DOHH2 (cell line): ENCODE data around the gene P2RX7.

Experiments used
- H3F3A ChIP-seq: fragments of 200-600 bp; sonication (generic), shearing (Covaris generic); 2 replicates; pipeline ENCODE4 v1.6.0; 2016; ENCODE audit warnings: antibody characterized with exemption, mild to moderate bottlenecking; ENCODE audit not compliant: control insufficient read depth, insufficient read depth
- H3K27ac ChIP-seq: fragments of 200-600 bp; sonication (generic); 2 replicates; pipeline ENCODE4 v1.5.1; 2014; ENCODE audit warnings: low read depth, mild to moderate bottlenecking, low read length, moderate library complexity
- H3K27me3 ChIP-seq: fragments of 200-600 bp; sonication (generic); 2 replicates; pipeline ENCODE4 v1.6.1; 2014; ENCODE audit warnings: mild to moderate bottlenecking, low read length, mixed read lengths; ENCODE audit not compliant: control insufficient read depth
- H3K36me3 ChIP-seq: fragments of 200-600 bp; sonication (generic); 2 replicates; pipeline ENCODE4 v1.6.1; 2014; ENCODE audit warnings: mild to moderate bottlenecking, low read length, moderate library complexity, mixed read lengths; ENCODE audit not compliant: control insufficient read depth
- H3K4me1 ChIP-seq: fragments of 200-600 bp; sonication (generic); 2 replicates; pipeline ENCODE4 v1.6.1; 2014; ENCODE audit warnings: mild to moderate bottlenecking, low read length, mixed read lengths; ENCODE audit not compliant: control insufficient read depth
- H3K4me2 ChIP-seq: fragments of 200-600 bp; sonication (generic); 2 replicates; pipeline ENCODE4 v1.6.0; 2014; ENCODE audit warnings: mild to moderate bottlenecking, low read length, moderate library complexity
- H3K4me3 ChIP-seq: fragments of 200-600 bp; sonication (generic); 2 replicates; pipeline ENCODE4 v1.5.1; 2014; ENCODE audit warnings: mild to moderate bottlenecking, low read length, mixed read lengths
- H3K79me2 ChIP-seq: fragments of 200-600 bp; sonication (generic); 2 replicates; pipeline ENCODE4 v1.6.1; 2014; ENCODE audit warnings: mild to moderate bottlenecking, low read length, mixed read lengths; ENCODE audit not compliant: control insufficient read depth
- H3K9me2 ChIP-seq: fragments of 200-600 bp; sonication (generic); replicated peaks from 2 replicates; pipeline ENCODE4 v1.6.1; 2014; ENCODE audit warnings: mild to moderate bottlenecking, low read length, mixed read lengths; ENCODE audit not compliant: control insufficient read depth
- H3K9me3 ChIP-seq: fragments of 200-600 bp; sonication (generic); 2 replicates; pipeline ENCODE4 v1.6.1; 2014; ENCODE audit warnings: antibody characterized with exemption, low read length, mixed read lengths; ENCODE audit not compliant: control insufficient read depth, insufficient read depth
- H4K20me1 ChIP-seq: fragments of 200-600 bp; sonication (generic); 2 replicates; pipeline ENCODE4 v1.6.0; 2014; ENCODE audit warnings: low read depth, mild to moderate bottlenecking, antibody characterized with exemption, low read length, moderate library complexity; ENCODE audit not compliant: control insufficient read depth, insufficient read depth
- CTCF ChIP-seq: fragments of 200-600 bp; sonication (generic); IDR thresholded peaks from one replicate; pipeline ENCODE4 v1.5.1; 2014; ENCODE audit warnings: antibody characterized with exemption, mild to moderate bottlenecking, low read depth, low read length; ENCODE audit not compliant: poor library complexity, severe bottlenecking
- EZH2phosphoT487 ChIP-seq: fragments of 200-600 bp; sonication (generic); IDR thresholded peaks from 2 replicates; pipeline ENCODE4 v1.6.1; 2017; ENCODE audit warnings: borderline replicate concordance, mild to moderate bottlenecking, antibody characterized with exemption, low read length, moderate library complexity, mixed read lengths

Gene P2RX7

GRCh38 chr12:121114019-121114639 is 18.5 kb upstream of the P2RX7 start:
- H4K20me1 ChIP-seq: no peaks in the 10 kb centered on the region
- no peak overlapping the region for H3K4me2 ChIP-seq
- TF ChIP-seq EZH2phosphoT487 (no peak), CTCF (no peak)

GRCh38 chr12:121114806-121115205 is 17.9 kb upstream of the P2RX7 start:
- Histone ChIP-seq H3K4me1 (no peaks in the 10 kb centered on the region), H3K27ac (no peak overlapping the region), H3F3A (no peaks in the 10 kb centered on the region), H3K79me2 (no peaks in the 10 kb centered on the region), H3K9me3 (no peaks in the 10 kb centered on the region), H3K36me3 (no peaks in the 10 kb centered on the region), H3K4me3 (no peak overlapping the region), H4K20me1 (no peaks in the 10 kb centered on the region), H3K9me2 (no peaks in the 10 kb centered on the region), H3K27me3 (peaks cover 5% of the 10 kb centered on the region), H3K4me2 (no peak overlapping the region)
- TF ChIP-seq CTCF (no peak), EZH2phosphoT487 (no peak)

More at GRCh38 chr12:121114019-121114639, 18.5 kb upstream of the P2RX7 start:
- H3K9me3 ChIP-seq: no peaks in the 10 kb centered on the region
- no peaks in the 10 kb centered on the region for H3F3A ChIP-seq
- no peaks in the 10 kb centered on the region for H3K9me2 ChIP-seq
- no peaks in the 10 kb centered on the region for H3K4me1 ChIP-seq
- no peaks in the 10 kb centered on the region for H3K36me3 ChIP-seq
- peaks cover 5% of the 10 kb centered on the region for H3K27me3 ChIP-seq
- no peaks in the 10 kb centered on the region for H3K79me2 ChIP-seq
- H3K27ac ChIP-seq: no peak overlapping the region
- H3K4me3 ChIP-seq: no peak overlapping the region

DNA sequence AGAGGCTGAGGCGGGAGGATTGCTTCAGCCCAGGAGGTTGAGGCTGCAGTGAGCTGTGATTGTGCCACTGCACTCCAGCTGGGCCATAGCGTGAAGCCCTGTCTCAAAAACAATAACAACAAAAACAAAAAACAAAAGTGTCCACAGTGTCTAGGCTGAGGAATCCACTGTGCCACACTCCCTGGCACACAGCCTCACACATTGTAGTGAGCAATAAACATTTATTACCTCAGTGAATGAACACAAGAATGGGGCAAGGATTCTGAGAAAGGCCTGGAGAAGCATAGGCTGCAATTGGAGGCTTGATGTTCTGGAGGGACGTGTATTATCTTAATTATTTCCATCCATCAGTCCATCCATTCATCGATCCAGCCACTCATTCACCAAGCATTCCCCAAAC is 17.1 kb upstream of the P2RX7 start:
- Histone ChIP-seq H4K20me1 (no peaks in the 10 kb centered on the region), H3K79me2 (no peaks in the 10 kb centered on the region), H3F3A (no peaks in the 10 kb centered on the region), H3K27me3 (peaks cover 5% of the 10 kb centered on the region), H3K27ac (no peak overlapping the region), H3K4me2 (no peak overlapping the region), H3K36me3 (no peaks in the 10 kb centered on the region), H3K9me3 (no peaks in the 10 kb centered on the region), H3K9me2 (no peaks in the 10 kb centered on the region), H3K4me1 (no peaks in the 10 kb centered on the region), H3K4me3 (no peak overlapping the region)
- no peak for TF ChIP-seq CTCF
- TF ChIP-seq EZH2phosphoT487: no peak
